ENCODE results near the gene BSG. TPM values are rescaled to one million over a fixed set of nuclear protein-coding genes. Genes with fewer than 3 reads are reported as not detected.

Gene BSG
- total and polyA plus RNA-seq, 11 donors, result 727 to 2,989 (median 1,462) TPM

DNA sequence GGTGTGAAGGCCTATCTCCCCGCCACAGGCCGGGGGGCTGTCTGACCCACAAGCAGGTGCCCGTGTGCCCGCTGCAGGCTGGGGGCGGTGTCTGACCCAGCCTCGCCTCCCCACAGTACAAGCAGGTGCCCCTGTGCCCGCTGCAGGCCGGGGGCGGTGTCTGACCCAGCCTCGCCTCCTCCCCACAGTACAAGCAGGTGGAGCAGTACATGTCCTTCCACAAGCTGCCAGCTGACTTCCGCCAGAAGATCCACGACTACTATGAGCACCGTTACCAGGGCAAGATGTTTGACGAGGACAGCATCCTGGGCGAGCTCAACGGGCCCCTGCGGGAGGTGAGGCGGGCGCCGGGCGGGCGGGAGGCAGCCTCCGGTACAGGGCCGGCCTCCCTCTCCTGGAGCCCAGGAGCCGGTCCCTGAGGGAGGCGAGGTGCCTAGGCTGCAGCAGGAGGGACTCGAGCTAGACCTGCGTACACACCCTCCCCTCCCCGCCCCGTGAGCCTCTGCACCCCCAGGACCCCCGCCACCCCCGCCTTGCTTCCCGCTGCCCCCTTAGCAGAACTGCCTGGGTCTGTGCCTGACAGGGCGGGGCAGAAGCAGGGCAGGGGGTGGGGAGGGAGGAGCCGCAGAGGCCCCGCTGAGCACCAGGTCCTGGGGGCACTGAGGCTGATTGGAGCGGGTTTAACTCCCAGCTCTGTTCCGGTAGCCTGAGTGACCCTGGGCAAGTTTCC, 37.8 kb downstream of the BSG start:
- no peak for TF ChIP-seq POLR2A (IDR thresholded peaks at IDR 0.05)
- ATAC-seq, result peak in 1 of 4 donors; percentile 29
- no peaks in the 10 kb centered on the region for H3K27me3 ChIP-seq
- H3K27ac ChIP-seq, result peak overlapping the region in 10 of 12 donors; percentile 11 to 81 (median 50)
- peaks cover 0 to 33% (median 13%) of the 10 kb centered on the region in 12 donors for H3K4me1 ChIP-seq
- peak overlapping the region in 9 of 12 donors; percentile 12 to 53 (median 27) for H3K4me3 ChIP-seq
- no peak for DNase-seq
- H3K9me3 ChIP-seq, result no peaks in the 10 kb centered on the region
- intact Hi-C loops (cut with DNase I), result no loop called here
- WGBS, 4 donors, result 57 to 84% (median 69%) methylated on average over 17 to 38 of the region's 38 CpGs
- no peaks in the 10 kb centered on the region for H3K36me3 ChIP-seq

DNA sequence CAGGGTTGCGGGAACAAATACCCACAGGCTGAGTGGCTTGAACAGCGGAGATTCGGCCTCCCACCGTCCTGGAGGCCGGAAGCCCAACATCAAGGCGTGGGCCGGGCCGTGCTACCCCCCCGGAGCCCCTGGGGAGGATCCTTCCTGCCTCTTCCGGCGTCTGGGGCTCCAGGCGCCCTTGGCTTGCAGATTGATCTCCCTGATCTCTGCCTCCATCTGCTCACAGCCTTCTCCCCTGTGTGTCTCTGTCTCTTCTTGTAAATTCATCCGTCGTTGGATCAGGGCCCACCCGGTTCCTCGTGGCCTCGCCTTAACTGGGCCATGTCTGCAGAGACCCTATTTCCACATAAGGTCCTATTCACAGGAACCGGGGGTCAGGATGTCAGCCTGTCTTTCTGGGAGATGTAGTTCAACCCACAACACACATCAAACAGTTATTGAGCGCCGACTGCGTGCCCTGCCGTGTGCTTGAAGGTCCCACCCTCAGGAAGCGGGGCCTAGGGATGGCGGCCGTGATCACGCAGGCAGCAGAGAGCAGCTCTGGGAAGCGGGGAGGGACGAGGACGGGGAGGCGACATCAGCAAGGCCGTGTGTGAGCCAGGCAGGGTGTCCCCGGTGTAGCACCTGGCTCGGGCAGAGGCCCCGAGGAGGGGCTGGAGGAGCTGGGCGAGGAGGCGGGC, 38.5 kb downstream of the BSG start:
- Histone ChIP-seq H3K27ac (peak overlapping the region in 10 of 12 donors; percentile 11 to 81 (median 50)), H3K27me3 (peaks cover 0 to 3% (median 0%) of the 10 kb centered on the region in 9 donors), H3K4me3 (peak overlapping the region in 9 of 12 donors; percentile 12 to 53 (median 27)), H3K9me3 (no peaks in the 10 kb centered on the region), H3K36me3 (no peaks in the 10 kb centered on the region), H3K4me1 (peaks cover 0 to 33% (median 13%) of the 10 kb centered on the region in 12 donors)
- TF ChIP-seq POLR2A (IDR thresholded peaks at IDR 0.05), result no peak
- TF ChIP-seq, protein P1, sequence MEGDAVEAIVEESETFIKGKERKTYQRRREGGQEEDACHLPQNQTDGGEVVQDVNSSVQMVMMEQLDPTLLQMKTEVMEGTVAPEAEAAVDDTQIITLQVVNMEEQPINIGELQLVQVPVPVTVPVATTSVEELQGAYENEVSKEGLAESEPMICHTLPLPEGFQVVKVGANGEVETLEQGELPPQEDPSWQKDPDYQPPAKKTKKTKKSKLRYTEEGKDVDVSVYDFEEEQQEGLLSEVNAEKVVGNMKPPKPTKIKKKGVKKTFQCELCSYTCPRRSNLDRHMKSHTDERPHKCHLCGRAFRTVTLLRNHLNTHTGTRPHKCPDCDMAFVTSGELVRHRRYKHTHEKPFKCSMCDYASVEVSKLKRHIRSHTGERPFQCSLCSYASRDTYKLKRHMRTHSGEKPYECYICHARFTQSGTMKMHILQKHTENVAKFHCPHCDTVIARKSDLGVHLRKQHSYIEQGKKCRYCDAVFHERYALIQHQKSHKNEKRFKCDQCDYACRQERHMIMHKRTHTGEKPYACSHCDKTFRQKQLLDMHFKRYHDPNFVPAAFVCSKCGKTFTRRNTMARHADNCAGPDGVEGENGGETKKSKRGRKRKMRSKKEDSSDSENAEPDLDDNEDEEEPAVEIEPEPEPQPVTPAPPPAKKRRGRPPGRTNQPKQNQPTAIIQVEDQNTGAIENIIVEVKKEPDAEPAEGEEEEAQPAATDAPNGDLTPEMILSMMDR (IDR thresholded peaks at IDR 0.05), result no peak
- WGBS, 4 donors, result 39 to 56% (median 46%) methylated on average over 30 to 36 of the region's 36 CpGs
- DNase-seq (peak; percentile 72 to 88 (median 74)), ATAC-seq (peak in 3 of 4 donors; percentile 50 to 69 (median 63))
- intact Hi-C loops (cut with DNase I), result no loop called here

DNA sequence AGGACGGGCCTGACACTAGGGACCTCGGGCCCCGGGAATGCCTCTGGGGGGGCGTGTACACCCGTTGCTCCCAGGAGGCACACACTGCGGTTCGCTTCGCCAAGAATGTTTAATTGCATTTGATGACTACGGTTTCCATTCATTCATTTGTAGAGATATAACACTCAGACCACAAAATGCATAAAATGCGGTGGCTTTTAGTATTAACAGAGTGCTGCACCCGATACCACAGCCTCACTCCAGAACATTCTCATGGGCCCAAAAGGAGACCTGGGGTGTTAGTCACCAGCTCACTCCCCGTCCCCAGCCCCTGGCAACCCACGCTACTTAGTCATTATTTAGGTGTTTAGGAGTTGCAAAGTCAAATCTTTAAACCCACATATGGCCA, 39.1 kb downstream of the BSG start:
- peaks cover 0 to 33% (median 13%) of the 10 kb centered on the region in 12 donors for H3K4me1 ChIP-seq
- no peaks in the 10 kb centered on the region for H3K9me3 ChIP-seq
- 56 to 70% (median 60%) methylated on average over 12 to 13 of the region's 13 CpGs for WGBS, 4 donors
- DNase-seq (no peak), ATAC-seq (no peak)
- no peaks in the 10 kb centered on the region for H3K36me3 ChIP-seq
- TF ChIP-seq POLR2A (IDR thresholded peaks at IDR 0.05), result no peak
- TF ChIP-seq, protein P1 (IDR thresholded peaks at IDR 0.05), result no peak
- intact Hi-C loops (cut with DNase I), result no loop called here
- peaks cover 0 to 3% (median 0%) of the 10 kb centered on the region in 9 donors for H3K27me3 ChIP-seq
- peak overlapping the region in 8 of 12 donors; percentile 11 to 81 (median 56) for H3K27ac ChIP-seq
- peak overlapping the region in 2 of 12 donors; percentile 31 to 53 for H3K4me3 ChIP-seq

DNA sequence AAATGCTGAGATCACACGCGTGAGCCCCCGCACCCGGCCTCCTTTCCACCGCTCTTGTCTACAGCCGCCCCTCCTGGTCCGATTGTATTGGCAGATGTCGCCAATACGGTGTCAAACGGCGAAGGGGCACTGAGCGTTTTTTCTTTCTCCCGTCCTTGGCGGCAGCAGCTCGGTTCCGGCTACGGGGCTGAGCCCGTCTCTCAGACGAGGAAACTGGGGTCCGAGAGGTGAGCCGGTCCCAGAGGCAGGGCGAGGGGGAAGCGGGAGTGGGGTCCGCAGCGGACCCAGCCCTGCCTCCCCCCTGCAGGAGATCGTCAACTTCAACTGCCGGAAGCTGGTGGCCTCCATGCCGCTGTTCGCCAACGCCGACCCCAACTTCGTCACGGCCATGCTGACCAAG, 40.5 kb downstream of the BSG start:
- no peak for TF ChIP-seq POLR2A (IDR thresholded peaks at IDR 0.05)
- TF ChIP-seq, protein P1 (IDR thresholded peaks at IDR 0.05), result no peak
- peaks cover 0 to 33% (median 13%) of the 10 kb centered on the region in 12 donors for H3K4me1 ChIP-seq
- intact Hi-C loops (cut with DNase I), result no loop called here

More for the DNA sequence above, 40.5 kb downstream of the BSG start:
- peaks cover 0 to 12% (median under 1%) of the 10 kb centered on the region in 9 donors for H3K36me3 ChIP-seq
- H3K27me3 ChIP-seq, result peaks cover 0 to 3% (median 0%) of the 10 kb centered on the region in 9 donors
- H3K27ac ChIP-seq, result no peak overlapping the region
- H3K9me3 ChIP-seq, result no peaks in the 10 kb centered on the region
- ATAC-seq, result no peak
- WGBS, 4 donors, result 77 to 91% (median 83%) methylated on average over 33 of the region's 33 CpGs
- no peak for DNase-seq
- no peak overlapping the region for H3K4me3 ChIP-seq

Measured in heart left ventricle (tissue), 16 donors.